ENCODE measurements around the gene MYOZ2.

DNA sequence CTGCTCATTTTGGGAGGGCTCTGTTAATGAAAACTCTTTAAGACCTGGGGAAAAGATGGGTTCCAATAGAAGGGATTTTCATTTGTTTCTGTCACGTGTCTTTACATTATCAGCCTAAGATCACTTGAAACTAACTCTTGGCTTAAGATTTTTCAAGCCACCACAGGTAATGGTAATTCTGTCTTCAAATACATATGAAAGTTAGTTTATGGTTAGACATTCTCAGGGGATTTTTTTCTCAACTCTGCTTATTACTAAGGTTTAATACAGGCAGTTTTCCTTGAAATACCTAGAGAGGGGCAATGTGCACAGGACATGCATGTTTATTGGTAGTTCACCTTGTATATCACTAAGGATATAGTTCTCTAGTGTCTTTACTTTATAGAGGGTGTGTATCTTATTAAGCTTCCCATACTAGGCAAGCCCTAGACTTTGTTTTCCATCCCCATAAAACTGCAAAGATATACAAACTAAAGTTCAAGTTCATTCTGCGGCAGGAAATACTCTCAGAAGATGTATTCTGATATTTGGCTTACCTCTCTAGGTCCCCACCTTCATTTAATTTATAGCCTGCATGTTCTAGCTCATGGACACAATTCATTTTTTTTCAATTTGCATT lies 38.2 kb upstream of the MYOZ2 start:
- TF ChIP-seq, protein P1, sequence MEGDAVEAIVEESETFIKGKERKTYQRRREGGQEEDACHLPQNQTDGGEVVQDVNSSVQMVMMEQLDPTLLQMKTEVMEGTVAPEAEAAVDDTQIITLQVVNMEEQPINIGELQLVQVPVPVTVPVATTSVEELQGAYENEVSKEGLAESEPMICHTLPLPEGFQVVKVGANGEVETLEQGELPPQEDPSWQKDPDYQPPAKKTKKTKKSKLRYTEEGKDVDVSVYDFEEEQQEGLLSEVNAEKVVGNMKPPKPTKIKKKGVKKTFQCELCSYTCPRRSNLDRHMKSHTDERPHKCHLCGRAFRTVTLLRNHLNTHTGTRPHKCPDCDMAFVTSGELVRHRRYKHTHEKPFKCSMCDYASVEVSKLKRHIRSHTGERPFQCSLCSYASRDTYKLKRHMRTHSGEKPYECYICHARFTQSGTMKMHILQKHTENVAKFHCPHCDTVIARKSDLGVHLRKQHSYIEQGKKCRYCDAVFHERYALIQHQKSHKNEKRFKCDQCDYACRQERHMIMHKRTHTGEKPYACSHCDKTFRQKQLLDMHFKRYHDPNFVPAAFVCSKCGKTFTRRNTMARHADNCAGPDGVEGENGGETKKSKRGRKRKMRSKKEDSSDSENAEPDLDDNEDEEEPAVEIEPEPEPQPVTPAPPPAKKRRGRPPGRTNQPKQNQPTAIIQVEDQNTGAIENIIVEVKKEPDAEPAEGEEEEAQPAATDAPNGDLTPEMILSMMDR (conservative IDR thresholded peaks at IDR 0.05), result no peak
- no peak for TF ChIP-seq ZFX (IDR thresholded peaks at IDR 0.05)
